SK-N-SH (cell line): ENCODE measurements around the gene PLEKHD1.

Source experiments
- CHD2 ChIP-seq: fragments of 150-350 bp; IDR thresholded peaks from 2 replicates; pipeline ENCODE4 v1.6.1; 2018; ENCODE audit warnings: low read length; ENCODE audit not compliant: partially characterized antibody
- FOXJ3 ChIP-seq: sonication (generic); formaldehyde crosslinking; IDR thresholded peaks from 2 replicates; pipeline ENCODE4 v1.5.1; 2020; ENCODE audit warnings: mild to moderate bottlenecking, missing genetic modification reagents
- GABPA ChIP-seq: IDR thresholded peaks from 2 replicates; pipeline ENCODE4 v1.4.0; 2012; ENCODE audit warnings: low read depth, mild to moderate bottlenecking
- POLR2AphosphoS5 ChIP-seq: IDR thresholded peaks from 2 replicates; pipeline ENCODE4 v1.6.1; 2012; ENCODE audit warnings: low read depth, low read length
- RAD21 ChIP-seq: IDR thresholded peaks from 2 replicates; pipeline ENCODE4 v1.6.1; 2012; ENCODE audit warnings: mild to moderate bottlenecking, low read length
- RCOR1 ChIP-seq: fragments of 150-350 bp; IDR thresholded peaks from 2 replicates; pipeline ENCODE4 v1.6.1; 2017; ENCODE audit warnings: antibody characterized with exemption, low read length
- SMC3 ChIP-seq: IDR thresholded peaks from 2 replicates; pipeline ENCODE4 v1.6.1; 2012; ENCODE audit warnings: low read depth, low read length, improper control_type of control experiment
- TAF1 ChIP-seq: IDR thresholded peaks from 2 replicates; pipeline ENCODE4 v1.6.1; 2012; ENCODE audit warnings: low read depth, mild to moderate bottlenecking, low read length, moderate library complexity, borderline replicate concordance
- TF ChIP-seq, protein P1 (sequence below): fragments of 200-600 bp; sonication (generic); IDR thresholded peaks from 2 replicates; pipeline ENCODE4 v1.6.1; 2017; ENCODE audit warnings: antibody characterized with exemption, mild to moderate bottlenecking, moderate library complexity
- TF ChIP-seq, protein P2 (sequence below): IDR thresholded peaks from 2 replicates; pipeline ENCODE4 v1.6.1; 2012; ENCODE audit warnings: mild to moderate bottlenecking, low read depth, low read length, moderate library complexity
- TF ChIP-seq, protein P3 (sequence below): fragments of 150-350 bp; IDR thresholded peaks from 2 replicates; pipeline ENCODE4 v1.6.1; 2017; ENCODE audit warnings: antibody characterized with exemption, low read length, low read depth, borderline replicate concordance

DNA sequence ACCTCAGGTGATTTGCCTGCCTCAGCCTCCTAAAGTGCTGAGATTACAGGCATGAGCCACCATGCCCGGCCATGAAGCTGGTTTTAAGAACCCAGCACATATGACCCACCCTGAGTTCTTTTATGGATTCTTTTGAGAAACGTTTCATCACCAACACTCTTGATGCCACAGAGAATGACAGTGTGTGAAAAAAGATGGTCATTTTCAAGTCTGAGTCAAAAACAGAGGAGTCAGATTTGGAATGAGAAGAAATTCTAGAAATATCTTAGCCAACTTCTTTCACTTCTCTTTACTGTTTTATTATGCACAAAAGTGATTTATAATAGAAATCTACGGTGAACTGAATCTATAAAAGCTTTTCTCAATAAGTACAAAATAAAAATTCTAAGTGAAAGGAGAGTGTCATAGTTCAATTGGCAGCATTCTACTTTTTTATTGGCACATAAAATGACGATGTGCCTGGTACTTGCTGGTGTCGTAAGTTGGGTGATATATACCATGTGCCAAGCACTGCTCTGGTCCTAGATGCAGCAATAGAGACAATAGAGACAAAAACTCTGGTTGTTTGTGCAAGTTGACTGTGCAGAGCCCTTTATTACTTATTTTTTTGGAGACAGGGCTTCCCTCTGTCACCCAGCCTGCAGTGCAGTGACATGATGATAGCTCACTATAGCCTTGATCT, 56.3 kb downstream of the PLEKHD1 start:
- no peak for TF ChIP-seq TAF1
- TF ChIP-seq, protein P1, sequence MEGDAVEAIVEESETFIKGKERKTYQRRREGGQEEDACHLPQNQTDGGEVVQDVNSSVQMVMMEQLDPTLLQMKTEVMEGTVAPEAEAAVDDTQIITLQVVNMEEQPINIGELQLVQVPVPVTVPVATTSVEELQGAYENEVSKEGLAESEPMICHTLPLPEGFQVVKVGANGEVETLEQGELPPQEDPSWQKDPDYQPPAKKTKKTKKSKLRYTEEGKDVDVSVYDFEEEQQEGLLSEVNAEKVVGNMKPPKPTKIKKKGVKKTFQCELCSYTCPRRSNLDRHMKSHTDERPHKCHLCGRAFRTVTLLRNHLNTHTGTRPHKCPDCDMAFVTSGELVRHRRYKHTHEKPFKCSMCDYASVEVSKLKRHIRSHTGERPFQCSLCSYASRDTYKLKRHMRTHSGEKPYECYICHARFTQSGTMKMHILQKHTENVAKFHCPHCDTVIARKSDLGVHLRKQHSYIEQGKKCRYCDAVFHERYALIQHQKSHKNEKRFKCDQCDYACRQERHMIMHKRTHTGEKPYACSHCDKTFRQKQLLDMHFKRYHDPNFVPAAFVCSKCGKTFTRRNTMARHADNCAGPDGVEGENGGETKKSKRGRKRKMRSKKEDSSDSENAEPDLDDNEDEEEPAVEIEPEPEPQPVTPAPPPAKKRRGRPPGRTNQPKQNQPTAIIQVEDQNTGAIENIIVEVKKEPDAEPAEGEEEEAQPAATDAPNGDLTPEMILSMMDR = no peak
- no peak for TF ChIP-seq RAD21
- TF ChIP-seq CHD2 = no peak
- no peak for TF ChIP-seq RCOR1
- no peak for TF ChIP-seq GABPA
- TF ChIP-seq, protein P2, sequence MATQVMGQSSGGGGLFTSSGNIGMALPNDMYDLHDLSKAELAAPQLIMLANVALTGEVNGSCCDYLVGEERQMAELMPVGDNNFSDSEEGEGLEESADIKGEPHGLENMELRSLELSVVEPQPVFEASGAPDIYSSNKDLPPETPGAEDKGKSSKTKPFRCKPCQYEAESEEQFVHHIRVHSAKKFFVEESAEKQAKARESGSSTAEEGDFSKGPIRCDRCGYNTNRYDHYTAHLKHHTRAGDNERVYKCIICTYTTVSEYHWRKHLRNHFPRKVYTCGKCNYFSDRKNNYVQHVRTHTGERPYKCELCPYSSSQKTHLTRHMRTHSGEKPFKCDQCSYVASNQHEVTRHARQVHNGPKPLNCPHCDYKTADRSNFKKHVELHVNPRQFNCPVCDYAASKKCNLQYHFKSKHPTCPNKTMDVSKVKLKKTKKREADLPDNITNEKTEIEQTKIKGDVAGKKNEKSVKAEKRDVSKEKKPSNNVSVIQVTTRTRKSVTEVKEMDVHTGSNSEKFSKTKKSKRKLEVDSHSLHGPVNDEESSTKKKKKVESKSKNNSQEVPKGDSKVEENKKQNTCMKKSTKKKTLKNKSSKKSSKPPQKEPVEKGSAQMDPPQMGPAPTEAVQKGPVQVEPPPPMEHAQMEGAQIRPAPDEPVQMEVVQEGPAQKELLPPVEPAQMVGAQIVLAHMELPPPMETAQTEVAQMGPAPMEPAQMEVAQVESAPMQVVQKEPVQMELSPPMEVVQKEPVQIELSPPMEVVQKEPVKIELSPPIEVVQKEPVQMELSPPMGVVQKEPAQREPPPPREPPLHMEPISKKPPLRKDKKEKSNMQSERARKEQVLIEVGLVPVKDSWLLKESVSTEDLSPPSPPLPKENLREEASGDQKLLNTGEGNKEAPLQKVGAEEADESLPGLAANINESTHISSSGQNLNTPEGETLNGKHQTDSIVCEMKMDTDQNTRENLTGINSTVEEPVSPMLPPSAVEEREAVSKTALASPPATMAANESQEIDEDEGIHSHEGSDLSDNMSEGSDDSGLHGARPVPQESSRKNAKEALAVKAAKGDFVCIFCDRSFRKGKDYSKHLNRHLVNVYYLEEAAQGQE = no peak
- TF ChIP-seq, protein P3, sequence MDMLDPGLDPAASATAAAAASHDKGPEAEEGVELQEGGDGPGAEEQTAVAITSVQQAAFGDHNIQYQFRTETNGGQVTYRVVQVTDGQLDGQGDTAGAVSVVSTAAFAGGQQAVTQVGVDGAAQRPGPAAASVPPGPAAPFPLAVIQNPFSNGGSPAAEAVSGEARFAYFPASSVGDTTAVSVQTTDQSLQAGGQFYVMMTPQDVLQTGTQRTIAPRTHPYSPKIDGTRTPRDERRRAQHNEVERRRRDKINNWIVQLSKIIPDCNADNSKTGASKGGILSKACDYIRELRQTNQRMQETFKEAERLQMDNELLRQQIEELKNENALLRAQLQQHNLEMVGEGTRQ = no peak
- TF ChIP-seq POLR2AphosphoS5 = no peak
- TF ChIP-seq SMC3 = no peak
- TF ChIP-seq FOXJ3 (CRISPR knock-in tag) = no peak
